HG03521 (cell line): ENCODE results near the gene GALNT7.
A peak's percentile ranks its signal among the peaks of the same experiment; 100 is the strongest.

ENCODE experiments used
- ATAC-seq: cut with Tn5 transposase; IDR thresholded peaks from one replicate; pipeline ENCODE4 v1.9.1; 2021; ENCODE audit warnings: mild to moderate bottlenecking, moderate library complexity; ENCODE audit not compliant: unreplicated experiment

The GALNT7 gene

GRCh38 chr4:173288698-173289352, 120.2 kb downstream of the GALNT7 start:
- ATAC-seq, result no peak

- no peak for ATAC-seq
Measured at GRCh38 chr4:173289353-173289727, 120.7 kb downstream of the GALNT7 start.

DNA sequence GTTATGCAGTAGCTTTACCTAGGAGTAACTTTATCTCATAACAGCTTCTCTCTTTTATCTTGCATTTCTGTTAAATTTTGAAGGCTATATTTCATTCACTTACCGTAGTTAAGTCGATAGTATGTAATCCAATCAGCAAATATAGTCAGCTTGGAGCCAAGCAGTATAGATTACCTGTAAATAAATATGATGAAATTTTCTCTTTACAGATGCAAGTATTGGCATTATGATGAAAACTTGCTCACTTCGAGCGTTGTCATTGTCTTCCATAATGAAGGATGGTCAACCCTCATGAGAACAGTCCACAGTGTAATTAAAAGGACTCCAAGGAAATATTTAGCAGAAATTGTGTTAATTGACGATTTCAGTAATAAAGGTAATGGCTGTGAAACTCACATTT, 123.3 kb downstream of the GALNT7 start:
- ATAC-seq, result no peak

- no peak for ATAC-seq
Measured at GRCh38 chr4:173293663-173294062, 125.1 kb downstream of the GALNT7 start.

DNA sequence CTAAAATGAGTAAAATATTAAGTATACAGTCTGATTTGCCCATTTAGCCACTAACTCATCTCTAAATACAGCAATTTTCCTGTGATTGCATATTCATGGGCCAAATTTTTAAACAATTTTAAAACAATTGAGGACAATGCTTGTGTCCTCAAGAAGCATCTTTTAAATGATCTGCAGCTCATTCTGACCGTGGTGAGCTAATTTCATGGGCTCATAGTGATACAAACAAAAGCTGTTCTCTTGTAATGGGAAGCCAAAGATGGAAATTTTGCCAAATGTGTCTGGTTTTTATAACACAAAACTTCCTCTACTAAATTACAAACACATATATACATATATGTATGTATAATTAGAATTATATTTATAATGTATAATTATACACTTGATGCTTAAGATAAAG, 125.8 kb downstream of the GALNT7 start:
- no peak for ATAC-seq

DNA sequence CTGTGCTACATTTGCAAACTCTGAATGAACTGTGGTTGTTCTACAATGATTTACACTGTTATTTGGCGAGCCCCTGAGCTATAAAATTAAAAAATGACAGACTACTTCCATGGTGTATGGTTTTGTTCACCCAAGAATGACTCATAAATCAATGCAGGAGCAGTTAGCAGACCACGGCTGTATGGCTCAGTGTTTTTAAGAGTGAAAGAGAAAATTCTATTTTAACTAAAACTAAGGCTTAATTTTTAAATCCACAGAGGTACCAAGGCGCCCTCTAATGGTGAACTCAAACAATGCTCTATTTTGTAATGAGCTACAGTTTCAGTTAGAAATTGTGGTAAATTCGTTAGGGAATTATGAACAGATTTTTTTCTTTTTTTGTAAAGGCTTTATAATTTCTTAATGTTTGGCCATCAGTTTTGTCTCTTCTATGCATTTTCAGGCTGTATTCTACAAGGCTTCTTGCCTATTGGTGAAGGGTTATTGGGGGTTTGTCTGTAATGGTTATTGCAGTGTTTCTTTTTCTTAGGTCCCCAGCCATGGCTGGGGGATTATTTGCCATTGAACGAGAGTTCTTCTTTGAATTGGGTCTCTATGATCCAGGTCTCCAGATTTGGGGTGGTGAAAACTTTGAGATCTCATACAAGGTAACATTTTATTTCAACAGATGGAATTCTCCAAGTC, 133.0 kb downstream of the GALNT7 start:
- ATAC-seq, result peak; percentile 47

GRCh38 chr4:173307778-173308177, 139.2 kb downstream of the GALNT7 start:
- no peak for ATAC-seq

- no peak for ATAC-seq
Measured at GRCh38 chr4:173311368-173311767, 142.8 kb downstream of the GALNT7 start.

- no peak for ATAC-seq
Measured at GRCh38 chr4:173314715-173315114, 146.1 kb downstream of the GALNT7 start.

DNA sequence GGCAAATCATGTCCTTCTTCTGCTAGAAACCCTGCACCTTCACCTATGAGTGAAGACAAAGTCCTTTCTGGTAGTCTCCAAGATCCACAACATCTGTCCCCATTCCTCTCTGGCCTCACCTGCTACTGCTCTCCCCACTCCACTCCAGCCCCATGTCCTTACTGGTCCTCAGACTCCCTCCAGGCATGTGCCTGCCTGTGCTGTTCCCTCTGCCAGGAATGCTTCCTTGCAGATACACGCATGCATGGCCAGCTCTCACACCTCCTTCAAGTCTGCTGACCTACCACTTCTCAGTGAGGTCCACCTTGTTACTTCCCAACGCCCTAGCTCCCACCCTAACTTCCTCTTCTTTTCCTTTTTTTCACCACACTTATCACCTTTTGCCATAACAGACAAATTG, 147.4 kb downstream of the GALNT7 start:
- no peak for ATAC-seq

- peak; percentile 62 for ATAC-seq
Measured at GRCh38 chr4:173317004-173317403, 148.4 kb downstream of the GALNT7 start.

DNA sequence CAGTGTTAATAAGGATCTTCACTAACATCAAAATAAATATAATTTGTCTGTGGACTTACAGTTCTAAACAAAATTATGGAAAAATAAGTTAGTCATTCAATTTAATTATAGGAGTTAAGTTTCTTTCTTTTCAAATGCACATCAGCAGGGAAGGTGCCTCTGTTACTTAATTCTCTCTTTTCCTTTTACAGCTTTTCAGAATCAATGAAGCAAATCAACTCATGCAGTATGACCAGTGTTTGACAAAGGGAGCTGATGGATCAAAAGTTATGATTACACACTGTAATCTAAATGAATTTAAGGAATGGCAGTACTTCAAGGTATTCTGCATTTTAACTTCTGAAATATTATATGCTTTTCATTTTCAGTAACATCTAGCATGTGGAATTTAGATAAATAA, 149.6 kb downstream of the GALNT7 start:
- ATAC-seq, result no peak

GRCh38 chr4:173318648-173319211, 150.1 kb downstream of the GALNT7 start:
- ATAC-seq, result no peak

DNA sequence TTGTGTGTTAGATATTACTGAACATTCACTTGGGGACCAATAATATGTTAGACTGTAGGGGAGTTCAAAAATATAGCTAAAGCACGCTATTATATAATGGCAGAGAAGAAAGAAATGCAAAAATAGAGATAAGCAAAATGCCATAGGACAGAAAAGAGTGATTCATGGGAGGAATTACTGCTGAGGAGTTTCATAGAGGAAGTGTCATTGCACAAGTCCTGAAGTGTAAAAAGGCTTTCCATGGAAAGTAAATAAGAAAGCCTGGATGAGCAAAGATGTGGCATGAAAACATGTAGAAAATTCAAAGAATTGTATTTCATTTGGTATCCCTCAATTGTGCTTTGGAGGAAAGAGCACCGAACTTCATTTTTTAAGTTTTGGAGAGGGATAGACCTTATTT, 151.1 kb downstream of the GALNT7 start:
- no peak for ATAC-seq

DNA sequence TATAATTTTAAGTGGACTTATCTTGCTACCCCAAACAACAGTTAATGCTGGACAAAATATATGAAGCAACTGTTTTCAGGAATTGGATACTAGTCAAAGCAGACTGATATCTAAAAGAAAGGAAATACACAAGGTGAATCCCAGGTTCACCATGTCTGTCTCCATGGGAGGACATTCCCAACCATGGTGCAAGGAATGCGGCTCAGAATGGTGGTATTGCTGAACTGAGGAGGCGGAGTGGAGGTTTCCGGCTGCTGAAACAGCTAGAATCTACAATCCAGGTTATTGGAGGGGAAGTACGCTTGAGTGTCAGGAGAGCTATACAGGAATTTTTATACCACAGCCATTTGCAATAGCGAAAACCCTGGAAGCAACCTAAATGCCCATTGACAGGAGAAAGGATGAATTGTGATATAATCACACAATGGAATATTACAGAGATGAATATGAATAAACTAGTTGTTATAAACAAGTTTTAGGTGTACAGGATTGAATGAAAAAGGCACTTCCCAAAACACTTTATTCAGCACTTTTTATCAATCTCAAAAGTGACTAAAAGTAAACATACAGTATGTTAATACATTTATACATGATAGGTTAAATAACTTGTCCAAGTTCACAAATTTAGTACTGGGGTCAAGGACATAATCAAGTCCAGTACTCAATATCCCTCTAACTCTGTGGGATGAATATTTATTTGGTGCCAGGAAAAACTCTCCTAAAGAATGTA, 156.6 kb downstream of the GALNT7 start:
- no peak for ATAC-seq

- no peak for ATAC-seq
Measured at GRCh38 chr4:173328236-173328901, 159.8 kb downstream of the GALNT7 start.

- ATAC-seq, result no peak
Measured at GRCh38 chr4:173330590-173330989, 162.0 kb downstream of the GALNT7 start.

DNA sequence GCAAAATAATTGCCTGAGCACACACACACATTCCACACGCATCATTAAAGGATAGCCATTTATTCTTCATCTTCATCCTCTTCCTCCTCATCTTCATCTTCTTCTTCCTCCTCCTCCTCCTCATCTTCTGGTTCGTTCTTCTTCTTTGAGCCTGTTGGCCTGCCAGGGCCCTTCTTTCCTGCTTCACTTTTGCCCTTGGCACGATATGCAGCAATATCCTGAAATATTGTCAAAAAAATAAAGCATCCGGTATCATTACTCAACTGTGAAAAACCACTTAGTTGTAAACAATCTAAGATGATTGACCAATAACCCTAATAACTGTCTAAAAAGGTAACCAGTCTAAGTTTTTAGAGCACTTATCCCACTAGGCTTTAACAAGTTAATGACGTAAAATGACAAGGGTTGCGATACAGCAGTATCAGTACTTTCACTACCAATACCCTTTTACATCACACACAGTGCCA, 163.4 kb downstream of the GALNT7 start:
- no peak for ATAC-seq

DNA sequence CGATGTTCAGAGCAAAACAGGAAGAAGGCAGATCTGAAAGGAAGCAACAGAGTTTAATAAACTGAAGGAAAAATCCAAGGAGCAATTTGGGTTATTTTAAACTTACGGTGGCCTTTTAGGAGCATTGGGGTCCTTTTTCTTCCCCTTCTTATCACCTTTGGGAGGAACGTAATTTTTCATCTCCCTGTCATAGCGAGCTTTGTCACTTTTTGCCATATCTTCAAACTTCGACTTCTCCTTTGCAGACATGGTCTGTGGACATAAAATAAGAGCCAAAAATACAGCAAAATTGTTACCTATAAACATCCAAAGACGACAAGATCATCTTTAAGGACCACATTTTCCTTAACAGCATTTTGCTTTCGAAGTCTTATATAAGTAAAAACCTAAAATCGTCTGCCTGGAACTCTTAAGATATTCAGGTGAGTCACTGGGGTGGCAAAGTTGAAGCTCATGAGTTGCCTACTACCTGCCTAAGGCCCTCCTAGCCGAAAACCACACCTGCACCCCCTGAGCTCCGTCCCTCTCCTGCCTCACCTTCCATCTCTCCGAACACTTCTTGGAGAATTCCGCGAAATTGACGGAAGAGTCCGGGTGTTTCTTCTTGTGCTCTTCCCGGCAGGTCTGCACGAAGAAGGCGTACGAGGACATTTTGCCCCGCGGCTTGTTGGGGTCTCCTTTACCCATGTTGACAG, 164.5 kb downstream of the GALNT7 start:
- ATAC-seq, result no peak

DNA sequence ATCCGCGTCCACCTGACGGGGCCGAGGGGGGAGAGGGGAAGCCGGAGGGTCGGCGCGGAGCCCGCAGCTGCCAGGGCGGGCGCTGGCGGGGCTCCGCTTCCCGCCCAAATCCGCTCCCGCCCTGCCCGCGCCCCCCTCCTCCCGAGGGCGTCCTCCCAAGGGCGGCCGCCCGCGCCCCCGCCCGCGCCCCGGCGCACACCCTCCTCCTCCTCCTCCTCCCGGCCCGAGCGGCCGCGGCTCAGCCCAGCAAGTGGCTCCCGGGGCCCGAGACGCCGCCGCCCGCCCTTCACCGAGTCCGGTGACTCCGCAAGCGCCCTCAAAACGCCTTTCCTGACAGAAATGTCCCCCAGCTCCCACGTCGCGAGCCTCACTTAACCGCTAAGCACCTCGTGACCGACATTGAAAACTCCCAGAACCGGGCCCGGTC, 165.1 kb downstream of the GALNT7 start:
- peak; percentile 1 for ATAC-seq
